ENCODE data around the gene TM4SF20. TPM values are rescaled to one million over a fixed set of nuclear protein-coding genes. Genes with fewer than 3 reads are reported as not detected.

TM4SF20 gene
- total and polyA plus RNA-seq, 7 donors, result 1.5 to 8.4 (median 2.3) TPM; not detected in 4

GRCh38 chr2:227397562-227397961 is 18.5 kb upstream of the TM4SF20 start:
- Histone ChIP-seq H3K27me3 (no peaks in the 10 kb centered on the region), H3K4me1 (no peaks in the 10 kb centered on the region), H3K9me3 (no peaks in the 10 kb centered on the region), H3K27ac (no peak overlapping the region), H3K4me3 (no peak overlapping the region), H3K36me3 (no peaks in the 10 kb centered on the region)
- TF ChIP-seq POLR2A (IDR thresholded peaks at IDR 0.05) (no peak), POLR2AphosphoS5 (IDR thresholded peaks at IDR 0.05) (no peak), EP300 (IDR thresholded peaks at IDR 0.05) (no peak)
- WGBS, 2 donors, result 53 to 70% methylated on average over 4 of the region's 4 CpGs
- intact Hi-C loops (cut with DNase I), result no loop called here
- no peak for DNase-seq

- intact Hi-C loops (cut with DNase I), result no loop called here
- Histone ChIP-seq H3K27me3 (no peaks in the 10 kb centered on the region), H3K36me3 (no peaks in the 10 kb centered on the region), H3K27ac (no peak overlapping the region), H3K4me3 (no peak overlapping the region), H3K9me3 (no peaks in the 10 kb centered on the region), H3K4me1 (no peaks in the 10 kb centered on the region)
- TF ChIP-seq CTCF (IDR thresholded peaks at IDR 0.05) (no peak), POLR2A (IDR thresholded peaks at IDR 0.05) (no peak), POLR2AphosphoS5 (IDR thresholded peaks at IDR 0.05) (no peak), EP300 (IDR thresholded peaks at IDR 0.05) (no peak)
- WGBS, 2 donors, result 79 to 82% methylated on average over 1 of the region's 1 CpG
- no peak for DNase-seq
These were observed 16.4 kb upstream of the TM4SF20 start for GRCh38 chr2:227395556-227395955.

GRCh38 chr2:227394401-227394800 is 15.3 kb upstream of the TM4SF20 start:
- intact Hi-C loops (cut with DNase I), result no loop called here
- H3K27me3 ChIP-seq, result no peaks in the 10 kb centered on the region
- H3K36me3 ChIP-seq, result no peaks in the 10 kb centered on the region
- no peak overlapping the region for H3K27ac ChIP-seq
- no peaks in the 10 kb centered on the region for H3K4me1 ChIP-seq
- TF ChIP-seq POLR2AphosphoS5 (IDR thresholded peaks at IDR 0.05) (no peak), POLR2A (IDR thresholded peaks at IDR 0.05) (no peak), EP300 (IDR thresholded peaks at IDR 0.05) (no peak), CTCF (IDR thresholded peaks at IDR 0.05) (no peak)
- H3K9me3 ChIP-seq, result no peaks in the 10 kb centered on the region
- WGBS, 2 donors, result 51 to 85% methylated on average over 2 of the region's 2 CpGs
- DNase-seq, result no peak
- no peak overlapping the region for H3K4me3 ChIP-seq

GRCh38 chr2:227390468-227391256 is 11.6 kb upstream of the TM4SF20 start:
- whole genome bisulfite sequencing, 2 donors, result 89 to 94% methylated on average over 17 of the region's 17 CpGs
- TF ChIP-seq POLR2AphosphoS5 (IDR thresholded peaks at IDR 0.05), result no peak
- TF ChIP-seq EP300 (IDR thresholded peaks at IDR 0.05), result no peak
- TF ChIP-seq POLR2A (IDR thresholded peaks at IDR 0.05), result no peak
- TF ChIP-seq CTCF (IDR thresholded peaks at IDR 0.05), result no peak
- DNase-seq, result no peak

GRCh38 chr2:227389661-227390060 is 10.6 kb upstream of the TM4SF20 start:
- Histone ChIP-seq H3K4me3 (no peak overlapping the region), H3K4me1 (no peaks in the 10 kb centered on the region), H3K36me3 (no peaks in the 10 kb centered on the region), H3K9me3 (no peaks in the 10 kb centered on the region), H3K27me3 (no peaks in the 10 kb centered on the region), H3K27ac (no peak overlapping the region)
- DNase-seq, result no peak
- WGBS, 2 donors, result 97% methylated on average over 7 of the region's 7 CpGs
- intact Hi-C loops (cut with DNase I), result no loop called here
- TF ChIP-seq CTCF (IDR thresholded peaks at IDR 0.05) (no peak), POLR2AphosphoS5 (IDR thresholded peaks at IDR 0.05) (no peak), POLR2A (IDR thresholded peaks at IDR 0.05) (no peak), EP300 (IDR thresholded peaks at IDR 0.05) (no peak)

More at GRCh38 chr2:227390468-227391256, 11.6 kb upstream of the TM4SF20 start:
- Histone ChIP-seq H3K27ac (no peak overlapping the region), H3K4me1 (no peaks in the 10 kb centered on the region), H3K4me3 (no peak overlapping the region), H3K9me3 (no peaks in the 10 kb centered on the region), H3K36me3 (no peaks in the 10 kb centered on the region), H3K27me3 (no peaks in the 10 kb centered on the region)
- intact Hi-C loops (cut with DNase I), result no loop called here

Measured in sigmoid colon (tissue), 7 donors.